ENCODE data around the gene STPG2. TPM values are rescaled to one million over a fixed set of nuclear protein-coding genes. Genes with fewer than 3 reads are reported as not detected.

STPG2 gene
- polyA plus RNA-seq, 6 donors from 2014 or later: 0.17 to 0.55 (median 0.25) TPM; not detected in 3

GRCh38 chr4:97812768-97813167, 330.5 kb downstream of the STPG2 start:
- Mint-ChIP-seq H3K36me3 (no peaks in the 10 kb centered on the region), H3K4me1 (no peaks in the 10 kb centered on the region), H3K9me3 (peaks cover 0 to 9% (median 5%) of the 10 kb centered on the region in 7 donors), H3K4me3 (no peak overlapping the region), H3K27me3 (no peaks in the 10 kb centered on the region), H3K27ac (peak overlapping the region in 1 of 6 donors; percentile 12)
- DNase-seq: no peak
- ATAC-seq (ENCODE audit: low read depth in 2 of 2): no peak

DNA sequence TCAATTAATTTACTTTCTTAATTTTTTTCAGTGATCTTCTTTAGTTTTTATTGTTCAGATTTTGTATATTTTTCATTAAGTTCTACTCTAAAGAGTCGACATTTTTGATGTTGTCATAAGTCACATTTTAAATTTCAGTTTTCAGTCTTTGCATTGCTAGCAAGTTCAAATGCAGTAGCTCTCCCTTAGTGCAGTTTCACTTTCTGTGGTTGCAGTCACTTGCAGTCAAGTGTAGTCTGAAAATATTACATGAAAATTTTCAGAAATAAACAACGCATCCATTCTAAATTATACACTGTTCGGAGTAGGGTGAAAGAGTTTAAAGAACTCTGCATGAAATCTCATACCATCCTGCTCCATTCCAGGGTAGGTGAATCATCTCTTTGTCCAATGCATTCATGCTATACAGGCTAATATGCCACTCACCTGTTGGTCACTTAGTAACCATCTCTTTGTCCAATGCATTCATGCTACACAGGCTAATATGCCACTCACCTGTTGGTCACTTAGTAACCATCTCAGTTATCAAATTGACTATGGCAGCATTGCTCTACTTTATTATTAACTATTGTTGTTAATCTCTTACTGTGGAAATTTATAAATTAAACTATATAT, 356.9 kb downstream of the STPG2 start:
- no peak overlapping the region for H3K4me3 Mint-ChIP-seq
- no peaks in the 10 kb centered on the region for H3K4me1 Mint-ChIP-seq
- DNase-seq: no peak
- no peak overlapping the region for H3K27ac Mint-ChIP-seq
- ATAC-seq (ENCODE audit: low read depth in 2 of 2): no peak
- peaks cover 4 to 12% (median 10%) of the 10 kb centered on the region in 7 donors for H3K9me3 Mint-ChIP-seq
- no peaks in the 10 kb centered on the region for H3K27me3 Mint-ChIP-seq
- no peaks in the 10 kb centered on the region for H3K36me3 Mint-ChIP-seq

- DNase-seq (no peak), ATAC-seq (ENCODE audit: low read depth in 2 of 2) (no peak)
- Mint-ChIP-seq H3K27ac (no peak overlapping the region), H3K27me3 (no peaks in the 10 kb centered on the region), H3K4me3 (no peak overlapping the region), H3K9me3 (peaks cover 0 to 16% (median 5%) of the 10 kb centered on the region in 7 donors), H3K4me1 (no peaks in the 10 kb centered on the region), H3K36me3 (no peaks in the 10 kb centered on the region)
These were observed 365.1 kb downstream of the STPG2 start for GRCh38 chr4:97778174-97778573.

GRCh38 chr4:97774347-97774989, 368.8 kb downstream of the STPG2 start:
- no peak overlapping the region for H3K27ac Mint-ChIP-seq
- ATAC-seq (ENCODE audit: low read depth in 2 of 2) (no peak), DNase-seq (no peak)
- H3K4me1 Mint-ChIP-seq: no peaks in the 10 kb centered on the region
- H3K4me3 Mint-ChIP-seq: no peak overlapping the region
- peaks cover 0 to 8% (median 4%) of the 10 kb centered on the region in 7 donors for H3K9me3 Mint-ChIP-seq
- no peaks in the 10 kb centered on the region for H3K36me3 Mint-ChIP-seq
- no peaks in the 10 kb centered on the region for H3K27me3 Mint-ChIP-seq

DNA sequence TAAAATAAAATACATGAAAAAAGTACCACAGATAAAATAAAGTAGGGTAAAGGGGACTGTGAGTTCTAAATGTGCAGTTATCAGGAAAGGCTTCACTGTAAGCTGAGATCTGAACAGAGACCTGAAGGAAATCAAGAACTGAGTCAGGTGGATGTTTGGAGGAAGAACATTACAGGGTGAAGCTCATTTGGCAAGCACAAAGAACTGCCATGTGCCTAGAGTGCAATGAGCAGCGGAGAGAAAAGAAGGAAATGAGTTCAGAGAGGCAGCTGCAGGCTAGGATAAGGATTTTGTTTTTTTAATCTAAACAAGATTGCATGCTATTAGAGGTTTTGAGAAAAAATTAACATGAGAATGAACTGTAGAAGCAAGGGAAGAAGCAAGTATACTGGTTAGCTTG, 373.1 kb downstream of the STPG2 start:
- H3K4me3 Mint-ChIP-seq: no peak overlapping the region
- no peak for ATAC-seq (ENCODE audit: low read depth in 2 of 2)
- no peak overlapping the region for H3K27ac Mint-ChIP-seq
- H3K4me1 Mint-ChIP-seq: no peaks in the 10 kb centered on the region
- DNase-seq: no peak
- no peaks in the 10 kb centered on the region for H3K36me3 Mint-ChIP-seq
- peaks cover 0 to 5% (median 0%) of the 10 kb centered on the region in 7 donors for H3K9me3 Mint-ChIP-seq
- H3K27me3 Mint-ChIP-seq: no peaks in the 10 kb centered on the region

DNA sequence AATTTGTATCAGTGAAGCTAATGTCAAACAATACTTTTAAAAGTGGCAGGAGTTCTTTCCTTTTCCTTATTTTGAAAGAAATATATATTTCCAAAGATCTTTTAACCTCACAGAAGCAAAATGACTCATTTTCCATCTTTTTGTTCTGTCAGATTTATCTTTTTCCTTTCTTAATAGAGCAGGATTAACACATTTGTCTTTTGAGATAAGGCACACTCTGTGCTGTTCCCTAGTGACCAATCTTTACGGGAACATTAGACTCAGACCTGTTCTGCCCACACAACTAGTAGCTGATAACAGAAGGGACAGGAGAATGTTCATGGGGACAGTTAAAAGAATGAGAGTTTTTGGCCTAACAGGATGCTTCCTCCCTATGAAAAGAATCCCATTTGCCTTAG, 381.2 kb downstream of the STPG2 start:
- no peaks in the 10 kb centered on the region for H3K4me1 Mint-ChIP-seq
- H3K27me3 Mint-ChIP-seq: no peaks in the 10 kb centered on the region
- ATAC-seq (ENCODE audit: low read depth in 2 of 2): no peak
- DNase-seq: no peak
- no peak overlapping the region for H3K27ac Mint-ChIP-seq
- no peak overlapping the region for H3K4me3 Mint-ChIP-seq
- no peaks in the 10 kb centered on the region for H3K36me3 Mint-ChIP-seq
- peaks cover 0 to 7% (median 0%) of the 10 kb centered on the region in 7 donors for H3K9me3 Mint-ChIP-seq

DNA sequence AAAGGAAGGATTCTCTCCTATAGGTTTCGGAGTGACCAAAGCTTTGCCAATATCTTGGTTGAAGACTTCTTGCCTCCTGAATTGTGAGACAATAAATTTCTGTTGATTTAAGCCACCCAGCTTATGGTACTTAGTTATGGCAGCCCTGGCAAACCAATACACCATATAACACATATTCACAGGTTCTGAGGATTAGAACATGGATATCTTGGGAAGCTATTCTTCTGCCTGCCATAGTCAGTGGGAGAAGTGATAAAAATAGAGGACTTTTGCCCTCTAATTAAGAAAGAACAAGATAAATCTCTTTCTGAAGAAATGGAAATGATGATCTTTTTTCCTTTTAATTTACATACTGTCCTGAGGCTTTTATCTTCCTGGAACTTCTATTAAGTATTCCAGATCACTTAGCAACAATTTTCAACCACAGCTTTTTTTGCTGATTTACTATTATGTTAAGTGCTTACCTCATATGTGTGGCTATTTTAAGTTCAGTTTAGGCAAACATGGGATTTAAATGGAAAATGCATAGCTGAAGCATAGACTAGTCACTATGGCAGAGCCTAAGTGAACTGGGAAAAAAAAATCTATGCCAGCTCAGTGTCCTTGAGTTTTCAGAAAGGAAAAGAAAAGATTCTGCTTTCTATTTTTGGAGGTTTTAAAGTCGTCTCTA, 381.7 kb downstream of the STPG2 start:
- no peaks in the 10 kb centered on the region for H3K4me1 Mint-ChIP-seq

DNA sequence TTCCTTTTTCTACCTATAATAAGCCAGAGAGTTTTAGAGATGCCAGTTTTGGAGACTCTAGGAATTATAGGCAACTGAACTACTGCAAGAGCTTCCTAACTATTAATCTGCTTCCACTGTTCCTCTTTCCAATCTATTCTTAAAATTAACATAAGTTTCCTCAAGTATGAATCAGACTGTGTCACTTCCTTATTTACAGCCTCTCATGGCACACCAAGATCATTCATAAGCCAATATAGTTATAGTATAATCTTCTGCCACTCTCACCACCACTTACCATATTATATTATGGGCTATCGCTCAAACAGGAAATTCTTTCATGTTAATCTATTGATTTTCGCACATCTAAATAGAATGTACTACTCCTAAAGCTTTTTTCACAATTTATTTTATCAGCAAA, 383.5 kb downstream of the STPG2 start:
- H3K36me3 Mint-ChIP-seq: no peaks in the 10 kb centered on the region
- DNase-seq (no peak), ATAC-seq (ENCODE audit: low read depth in 2 of 2) (no peak)
- no peaks in the 10 kb centered on the region for H3K27me3 Mint-ChIP-seq
- H3K27ac Mint-ChIP-seq: no peak overlapping the region
- H3K4me3 Mint-ChIP-seq: no peak overlapping the region
- peaks cover 0 to 13% (median 0%) of the 10 kb centered on the region in 7 donors for H3K9me3 Mint-ChIP-seq
- no peaks in the 10 kb centered on the region for H3K4me1 Mint-ChIP-seq

More for the DNA sequence above, 381.7 kb downstream of the STPG2 start:
- Mint-ChIP-seq H3K27ac (no peak overlapping the region), H3K36me3 (no peaks in the 10 kb centered on the region), H3K4me3 (no peak overlapping the region), H3K27me3 (no peaks in the 10 kb centered on the region), H3K9me3 (peaks cover 0 to 10% (median 0%) of the 10 kb centered on the region in 7 donors)
- ATAC-seq (ENCODE audit: low read depth in 2 of 2) (no peak), DNase-seq (no peak)

DNA sequence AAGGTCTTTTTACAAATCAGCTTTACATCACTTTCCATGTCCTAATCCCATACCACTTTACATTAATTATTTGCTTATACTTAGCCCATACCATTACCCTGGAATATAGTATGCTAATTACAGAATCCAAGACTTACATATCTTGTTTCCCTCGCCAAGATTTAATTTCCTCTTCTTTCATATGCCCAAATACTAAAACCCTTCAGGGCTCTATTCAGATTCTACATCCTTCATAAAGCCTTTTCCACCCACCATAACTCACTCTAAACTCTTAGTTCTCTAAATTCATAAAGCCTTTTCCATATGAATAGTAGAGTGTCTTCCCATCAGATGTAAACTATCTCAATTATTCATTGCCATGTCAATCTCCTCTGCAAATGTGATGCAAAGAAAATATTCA, 390.7 kb downstream of the STPG2 start:
- ATAC-seq (ENCODE audit: low read depth in 2 of 2): no peak
- H3K4me3 Mint-ChIP-seq: no peak overlapping the region

GRCh38 chr4:97747945-97748344, 395.3 kb downstream of the STPG2 start:
- Mint-ChIP-seq H3K4me1 (no peaks in the 10 kb centered on the region), H3K27ac (no peak overlapping the region), H3K4me3 (no peak overlapping the region), H3K9me3 (peaks cover 0 to 3% (median 0%) of the 10 kb centered on the region in 7 donors), H3K36me3 (no peaks in the 10 kb centered on the region), H3K27me3 (no peaks in the 10 kb centered on the region)
- no peak for ATAC-seq (ENCODE audit: low read depth in 2 of 2)
- no peak for DNase-seq

More for the DNA sequence above, 390.7 kb downstream of the STPG2 start:
- Mint-ChIP-seq H3K27ac (no peak overlapping the region), H3K4me1 (no peaks in the 10 kb centered on the region), H3K36me3 (no peaks in the 10 kb centered on the region), H3K27me3 (no peaks in the 10 kb centered on the region), H3K9me3 (peaks cover 0 to 6% (median 0%) of the 10 kb centered on the region in 7 donors)
- DNase-seq: no peak

- Mint-ChIP-seq H3K36me3 (no peaks in the 10 kb centered on the region), H3K4me3 (no peak overlapping the region), H3K4me1 (no peaks in the 10 kb centered on the region), H3K9me3 (peaks cover 0 to 2% (median 0%) of the 10 kb centered on the region in 7 donors), H3K27ac (no peak overlapping the region), H3K27me3 (no peaks in the 10 kb centered on the region)
- no peak for DNase-seq
- ATAC-seq (ENCODE audit: low read depth in 2 of 2): no peak
These were observed 422.3 kb downstream of the STPG2 start for GRCh38 chr4:97720869-97721432.

DNA sequence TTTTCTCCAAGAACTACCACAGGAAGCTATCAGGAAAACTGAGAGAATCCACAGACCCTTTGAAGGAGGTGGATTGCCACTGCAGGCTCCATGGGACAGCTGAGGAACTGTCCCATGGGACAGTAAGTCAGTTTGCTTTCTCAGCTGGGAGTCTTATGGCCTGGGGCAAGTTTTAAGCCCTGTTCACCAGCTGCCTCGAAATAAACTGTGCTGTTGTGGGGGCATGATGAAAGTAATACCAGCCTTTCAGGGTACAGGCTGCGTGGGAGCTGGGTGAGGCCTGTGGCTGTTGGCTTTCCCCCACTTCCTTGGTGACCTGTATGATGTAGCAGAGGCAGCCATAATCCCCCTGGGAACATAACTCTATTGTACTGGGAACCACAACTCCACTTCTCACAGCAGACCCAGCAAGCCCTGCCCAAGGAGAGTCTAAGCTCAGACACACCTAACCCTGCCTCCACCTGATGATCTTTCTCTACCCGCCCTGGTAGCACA, 452.1 kb downstream of the STPG2 start:
- H3K27me3 Mint-ChIP-seq: no peaks in the 10 kb centered on the region
- H3K4me1 Mint-ChIP-seq: no peaks in the 10 kb centered on the region
- no peak for ATAC-seq (ENCODE audit: low read depth in 2 of 2)
- H3K27ac Mint-ChIP-seq: no peak overlapping the region
- DNase-seq: no peak
- H3K36me3 Mint-ChIP-seq: no peaks in the 10 kb centered on the region
- H3K9me3 Mint-ChIP-seq: peaks cover 5 to 32% (median 14%) of the 10 kb centered on the region in 7 donors
- no peak overlapping the region for H3K4me3 Mint-ChIP-seq

DNA sequence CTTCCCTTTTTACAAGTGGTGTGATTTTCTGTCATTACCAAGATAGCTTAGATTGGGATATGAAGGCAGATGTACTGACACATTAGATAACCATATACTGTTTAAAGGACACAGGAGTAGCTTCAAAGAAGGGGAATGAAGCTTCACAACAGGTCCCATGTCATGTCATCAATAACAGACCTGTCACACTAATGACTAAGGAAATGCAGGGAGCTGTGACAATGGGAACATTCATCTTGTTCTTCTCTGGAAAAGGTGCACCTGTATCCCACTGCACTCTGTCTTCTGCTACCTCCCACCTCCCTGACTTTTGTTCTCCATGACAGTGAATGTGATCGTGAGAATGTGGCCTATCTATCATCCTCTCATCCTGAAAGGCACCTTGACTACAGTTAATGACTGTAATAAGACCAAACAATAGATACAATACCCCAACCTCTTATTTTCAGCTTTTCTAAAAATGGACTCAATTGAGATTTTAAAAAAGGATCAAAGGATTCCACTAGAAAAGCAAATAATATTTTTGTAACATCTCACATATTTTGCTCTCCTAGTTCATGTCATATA, 472.5 kb downstream of the STPG2 start:
- no peak for DNase-seq
- H3K36me3 Mint-ChIP-seq: no peaks in the 10 kb centered on the region
- H3K27ac Mint-ChIP-seq: no peak overlapping the region
- no peak for ATAC-seq (ENCODE audit: low read depth in 2 of 2)
- H3K4me1 Mint-ChIP-seq: no peaks in the 10 kb centered on the region
- H3K27me3 Mint-ChIP-seq: no peaks in the 10 kb centered on the region
- peaks cover 0 to 13% (median 3%) of the 10 kb centered on the region in 7 donors for H3K9me3 Mint-ChIP-seq
- H3K4me3 Mint-ChIP-seq: no peak overlapping the region
